DOHH2 (cell line): ENCODE measurements around the gene ATP11A.

ENCODE experiments used
- H3F3A ChIP-seq: fragments of 200-600 bp; sonication (generic), shearing (Covaris generic); 2 replicates; pipeline ENCODE4 v1.6.0; 2016; ENCODE audit warnings: antibody characterized with exemption, mild to moderate bottlenecking; ENCODE audit not compliant: control insufficient read depth, insufficient read depth
- H3K27ac ChIP-seq: fragments of 200-600 bp; sonication (generic); 2 replicates; pipeline ENCODE4 v1.5.1; 2014; ENCODE audit warnings: low read depth, mild to moderate bottlenecking, low read length, moderate library complexity
- H3K27me3 ChIP-seq: fragments of 200-600 bp; sonication (generic); 2 replicates; pipeline ENCODE4 v1.6.1; 2014; ENCODE audit warnings: mild to moderate bottlenecking, low read length, mixed read lengths; ENCODE audit not compliant: control insufficient read depth
- H3K36me3 ChIP-seq: fragments of 200-600 bp; sonication (generic); 2 replicates; pipeline ENCODE4 v1.6.1; 2014; ENCODE audit warnings: mild to moderate bottlenecking, low read length, moderate library complexity, mixed read lengths; ENCODE audit not compliant: control insufficient read depth
- H3K4me1 ChIP-seq: fragments of 200-600 bp; sonication (generic); 2 replicates; pipeline ENCODE4 v1.6.1; 2014; ENCODE audit warnings: mild to moderate bottlenecking, low read length, mixed read lengths; ENCODE audit not compliant: control insufficient read depth
- H3K4me2 ChIP-seq: fragments of 200-600 bp; sonication (generic); 2 replicates; pipeline ENCODE4 v1.6.0; 2014; ENCODE audit warnings: mild to moderate bottlenecking, low read length, moderate library complexity
- H3K4me3 ChIP-seq: fragments of 200-600 bp; sonication (generic); 2 replicates; pipeline ENCODE4 v1.5.1; 2014; ENCODE audit warnings: mild to moderate bottlenecking, low read length, mixed read lengths
- H3K79me2 ChIP-seq: fragments of 200-600 bp; sonication (generic); 2 replicates; pipeline ENCODE4 v1.6.1; 2014; ENCODE audit warnings: mild to moderate bottlenecking, low read length, mixed read lengths; ENCODE audit not compliant: control insufficient read depth
- H3K9me2 ChIP-seq: fragments of 200-600 bp; sonication (generic); replicated peaks from 2 replicates; pipeline ENCODE4 v1.6.1; 2014; ENCODE audit warnings: mild to moderate bottlenecking, low read length, mixed read lengths; ENCODE audit not compliant: control insufficient read depth
- H3K9me3 ChIP-seq: fragments of 200-600 bp; sonication (generic); 2 replicates; pipeline ENCODE4 v1.6.1; 2014; ENCODE audit warnings: antibody characterized with exemption, low read length, mixed read lengths; ENCODE audit not compliant: control insufficient read depth, insufficient read depth
- H4K20me1 ChIP-seq: fragments of 200-600 bp; sonication (generic); 2 replicates; pipeline ENCODE4 v1.6.0; 2014; ENCODE audit warnings: low read depth, mild to moderate bottlenecking, antibody characterized with exemption, low read length, moderate library complexity; ENCODE audit not compliant: control insufficient read depth, insufficient read depth
- CTCF ChIP-seq: fragments of 200-600 bp; sonication (generic); IDR thresholded peaks from one replicate; pipeline ENCODE4 v1.5.1; 2014; ENCODE audit warnings: antibody characterized with exemption, mild to moderate bottlenecking, low read depth, low read length; ENCODE audit not compliant: poor library complexity, severe bottlenecking
- EZH2phosphoT487 ChIP-seq: fragments of 200-600 bp; sonication (generic); IDR thresholded peaks from 2 replicates; pipeline ENCODE4 v1.6.1; 2017; ENCODE audit warnings: borderline replicate concordance, mild to moderate bottlenecking, antibody characterized with exemption, low read length, moderate library complexity, mixed read lengths

Gene ATP11A

GRCh38 chr13:112715715-112716460, 26.1 kb downstream of the ATP11A start:
- Histone ChIP-seq H3K4me1 (peaks cover 19% of the 10 kb centered on the region), H3K27ac (no peak overlapping the region), H3K36me3 (no peaks in the 10 kb centered on the region), H3K4me3 (no peak overlapping the region), H3K4me2 (no peak overlapping the region), H3K9me2 (no peaks in the 10 kb centered on the region), H3K9me3 (no peaks in the 10 kb centered on the region), H3K79me2 (peaks cover 41% of the 10 kb centered on the region), H4K20me1 (peaks cover 11% of the 10 kb centered on the region; the same call in 1 of the 2 replicates), H3F3A (no peaks in the 10 kb centered on the region), H3K27me3 (no peaks in the 10 kb centered on the region)
- no peak for TF ChIP-seq CTCF

- Histone ChIP-seq H4K20me1 (peaks cover 11% of the 10 kb centered on the region; the same call in 1 of the 2 replicates), H3K4me2 (no peak overlapping the region), H3F3A (no peaks in the 10 kb centered on the region), H3K9me3 (no peaks in the 10 kb centered on the region), H3K27me3 (no peaks in the 10 kb centered on the region), H3K4me1 (peaks cover 18% of the 10 kb centered on the region), H3K4me3 (no peak overlapping the region), H3K36me3 (no peaks in the 10 kb centered on the region), H3K9me2 (no peaks in the 10 kb centered on the region), H3K27ac (no peak overlapping the region), H3K79me2 (peaks cover 36% of the 10 kb centered on the region)
- TF ChIP-seq EZH2phosphoT487 (no peak), CTCF (no peak)
Observed at GRCh38 chr13:112716461-112716820, 26.6 kb downstream of the ATP11A start.

- H3K36me3 ChIP-seq = no peaks in the 10 kb centered on the region
- H3K4me1 ChIP-seq = peaks cover 13% of the 10 kb centered on the region
- no peaks in the 10 kb centered on the region for H3K9me2 ChIP-seq
- H3K4me3 ChIP-seq = no peak overlapping the region
- H3K79me2 ChIP-seq = peaks cover 32% of the 10 kb centered on the region
- no peaks in the 10 kb centered on the region for H3K9me3 ChIP-seq
- H3F3A ChIP-seq = no peaks in the 10 kb centered on the region
- peaks cover 11% of the 10 kb centered on the region; the same call in 1 of the 2 replicates for H4K20me1 ChIP-seq
- no peaks in the 10 kb centered on the region for H3K27me3 ChIP-seq
- H3K4me2 ChIP-seq = 0 out of 2 replicates have a peak overlapping the region, but pooled peaks have one; percentile 2
- no peak overlapping the region for H3K27ac ChIP-seq
- TF ChIP-seq EZH2phosphoT487 = no peak
- no peak for TF ChIP-seq CTCF
Observed at GRCh38 chr13:112716841-112717520, 27.1 kb downstream of the ATP11A start.
